Large intestine (tissue), 3 donors: ENCODE data around the gene FLNB. TPM values are rescaled to one million over a fixed set of nuclear protein-coding genes. Genes with fewer than 3 reads are reported as not detected.
"Not testable (repeated sequence)": the region's sequence is repeated elsewhere in the genome, so short reads cannot be mapped to it uniquely, and the experiment has no call there.

Experiments
- DNase-seq, 2 donors: peaks; one replicate each; pipeline versions ENCODE4 v3.0.0 to v3.0.0-alpha.2; 2013
- H3K27ac ChIP-seq: one replicate; pipeline ENCODE4 v1.5.1; 2013; ENCODE audit warnings: low read length
- H3K27me3 ChIP-seq: 2 replicates; pipeline ENCODE4 v1.6.1; 2013; ENCODE audit warnings: low read length; ENCODE audit not compliant: control insufficient read depth, insufficient read depth
- H3K36me3 ChIP-seq: 2 replicates; pipeline ENCODE4 v1.6.1; 2013; ENCODE audit warnings: low read length; ENCODE audit not compliant: control insufficient read depth, insufficient read depth
- H3K4me1 ChIP-seq: one replicate; pipeline ENCODE4 v1.6.1; 2013; ENCODE audit warnings: low read length; ENCODE audit not compliant: control insufficient read depth, insufficient read depth
- H3K4me3 ChIP-seq: one replicate; pipeline ENCODE4 v1.5.1; 2013; ENCODE audit warnings: low read length
- H3K9me3 ChIP-seq: one replicate; pipeline ENCODE4 v1.6.1; 2013; ENCODE audit warnings: mild to moderate bottlenecking, low read depth, low read length, moderate library complexity; ENCODE audit not compliant: control insufficient read depth
- WGBS: methylation state at CpG from one replicate; pipeline ENCODE4 v1.1.5; 2013; ENCODE audit warnings: low lambda C conversion rate; ENCODE audit not compliant: insufficient coverage; 5-methylcytosine and 5-hydroxymethylcytosine counted together
- polyA plus RNA-seq: library from polyadenylated mRNA; unstranded; fragments of 120-200 nt; gene quantifications from one replicate; pipeline ENCODE4 v1.2.1, GENCODE V29; 2013

Gene FLNB
- polyA plus RNA-seq, 1 donor: 149 TPM

- H3K27ac ChIP-seq: peak overlapping the region; percentile 23
- H3K4me1 ChIP-seq: peaks cover 44% of the 10 kb centered on the region
- WGBS: no CpG with 5 or more reads among the region's 2 CpGs
- no peaks in the 10 kb centered on the region for H3K9me3 ChIP-seq
- no peak overlapping the region for H3K4me3 ChIP-seq
- peaks cover 3% of the 10 kb centered on the region for H3K36me3 ChIP-seq
- DNase-seq: no peak
- no peaks in the 10 kb centered on the region for H3K27me3 ChIP-seq
Measured at GRCh38 chr3:58041826-58042324, 33.7 kb downstream of the FLNB start.

GRCh38 chr3:58042947-58043707 lies 34.9 kb downstream of the FLNB start:
- no peaks in the 10 kb centered on the region for H3K9me3 ChIP-seq
- peaks cover 39% of the 10 kb centered on the region for H3K4me1 ChIP-seq
- H3K27ac ChIP-seq: no peak overlapping the region
- no peak for DNase-seq
- no peak overlapping the region for H3K4me3 ChIP-seq
- H3K27me3 ChIP-seq: no peaks in the 10 kb centered on the region
- WGBS: no CpG with 5 or more reads among the region's 6 CpGs
- H3K36me3 ChIP-seq: no peaks in the 10 kb centered on the region

- no peaks in the 10 kb centered on the region for H3K36me3 ChIP-seq
- no peaks in the 10 kb centered on the region for H3K27me3 ChIP-seq
- 80% methylated on average over 1 of the region's 4 CpGs for WGBS
- H3K4me3 ChIP-seq: no peak overlapping the region
- peaks cover 46% of the 10 kb centered on the region for H3K4me1 ChIP-seq
- no peak overlapping the region for H3K27ac ChIP-seq
- DNase-seq: no peak
- H3K9me3 ChIP-seq: no peaks in the 10 kb centered on the region
Measured at GRCh38 chr3:58043933-58044332, 35.7 kb downstream of the FLNB start.

- Histone ChIP-seq H3K4me1 (peaks cover 48% of the 10 kb centered on the region), H3K36me3 (no peaks in the 10 kb centered on the region), H3K4me3 (no peak overlapping the region), H3K9me3 (no peaks in the 10 kb centered on the region), H3K27me3 (no peaks in the 10 kb centered on the region), H3K27ac (no peak overlapping the region)
- no peak for DNase-seq
- WGBS: 100% methylated on average over 2 of the region's 7 CpGs
Measured at GRCh38 chr3:58044691-58045483, 36.7 kb downstream of the FLNB start.

- Histone ChIP-seq H3K9me3 (no peaks in the 10 kb centered on the region), H3K27me3 (no peaks in the 10 kb centered on the region), H3K36me3 (no peaks in the 10 kb centered on the region), H3K27ac (peak overlapping the region; percentile 94), H3K4me1 (peaks cover 52% of the 10 kb centered on the region), H3K4me3 (no peak overlapping the region)
- no CpG with 5 or more reads among the region's 5 CpGs for WGBS
- no peak for DNase-seq
Measured at GRCh38 chr3:58047826-58048225, 39.6 kb downstream of the FLNB start.

GRCh38 chr3:58048301-58048700 lies 40.1 kb downstream of the FLNB start:
- Histone ChIP-seq H3K9me3 (no peaks in the 10 kb centered on the region), H3K4me3 (no peak overlapping the region), H3K4me1 (peaks cover 56% of the 10 kb centered on the region), H3K36me3 (no peaks in the 10 kb centered on the region), H3K27me3 (no peaks in the 10 kb centered on the region), H3K27ac (peak overlapping the region; percentile 94)
- DNase-seq: peak in 1 of 2 donors; percentile 67
- no CpG with 5 or more reads among the region's 4 CpGs for WGBS

GRCh38 chr3:58049143-58049785 lies 41.0 kb downstream of the FLNB start:
- H3K9me3 ChIP-seq: no peaks in the 10 kb centered on the region
- no peaks in the 10 kb centered on the region for H3K36me3 ChIP-seq
- no peak overlapping the region for H3K4me3 ChIP-seq
- peak overlapping the region; percentile 94 for H3K27ac ChIP-seq
- H3K27me3 ChIP-seq: no peaks in the 10 kb centered on the region
- peak; percentile 92 to 95 for DNase-seq
- H3K4me1 ChIP-seq: peaks cover 55% of the 10 kb centered on the region
- no CpG with 5 or more reads among the region's 10 CpGs for WGBS

- H3K27me3 ChIP-seq: no peaks in the 10 kb centered on the region
- peak in 1 of 2 donors; percentile 59 for DNase-seq
- no peak overlapping the region for H3K4me3 ChIP-seq
- no peaks in the 10 kb centered on the region for H3K36me3 ChIP-seq
- H3K9me3 ChIP-seq: no peaks in the 10 kb centered on the region
- peak overlapping the region; percentile 94 for H3K27ac ChIP-seq
- peaks cover 55% of the 10 kb centered on the region for H3K4me1 ChIP-seq
- WGBS: no CpG with 5 or more reads among the region's 9 CpGs
Measured at GRCh38 chr3:58051196-58051595, 43.0 kb downstream of the FLNB start.

- Histone ChIP-seq H3K27ac (peak overlapping the region; percentile 94), H3K4me1 (peaks cover 55% of the 10 kb centered on the region)
- H3K27me3 ChIP-seq, H3K9me3 ChIP-seq, H3K36me3 ChIP-seq, DNase-seq, H3K4me3 ChIP-seq: not testable (repeated sequence)
- 80% methylated on average over 2 of the region's 15 CpGs for WGBS
Measured at GRCh38 chr3:58051658-58052261, 43.5 kb downstream of the FLNB start.
